Left lung (tissue), 10 donors: ENCODE data around the gene NRG3. TPM values are rescaled to one million over a fixed set of nuclear protein-coding genes. Genes with fewer than 3 reads are reported as not detected.

Experiments
- ATAC-seq: fragments of 200-7000 bp; cut with Tn5 transposase; one replicate; pipeline ENCODE4 v1.9.1; 2020; ENCODE audit warnings: moderate library complexity
- DNase-seq, 4 donors: peaks; one replicate each; pipeline ENCODE4 v3.0.0-alpha.2; 2013 to 2020
- H3K27ac ChIP-seq, 2 donors: fragments of 200-600 bp; sonication (generic) in 1 of 2; one replicate each; pipeline versions ENCODE4 v1.5.0 to v1.8.0; 2020 to 2021
- H3K27me3 ChIP-seq, 2 donors: fragments of 200-600 bp; sonication (generic) in 1 of 2; one replicate each; pipeline versions ENCODE4 v1.5.0 to v1.8.0; 2020 to 2021
- H3K36me3 ChIP-seq, 2 donors: fragments of 200-600 bp; sonication (generic) in 1 of 2; one replicate each; pipeline versions ENCODE4 v1.5.0 to v1.8.0; 2020 to 2021
- H3K4me1 ChIP-seq, 2 donors: fragments of 200-600 bp; one replicate each; pipeline ENCODE4 v1.8.0; 2021
- H3K4me3 ChIP-seq, 2 donors: fragments of 200-600 bp; sonication (generic) in 1 of 2; one replicate each; pipeline versions ENCODE4 v1.5.0 to v1.8.0; 2020 to 2021; ENCODE audit warnings: mild to moderate bottlenecking in 1 of 2
- H3K9me3 ChIP-seq, 2 donors: fragments of 200-600 bp; sonication (generic) in 1 of 2; one replicate each; pipeline versions ENCODE4 v1.5.0 to v1.8.0; 2020 to 2021
- intact Hi-C, 2 donors: fragments of 100-400 bp; cut with DNase I; formaldehyde crosslinking; loops; one replicate each; pipeline versions ENCODE4 v1.11.2 to v1.14.2; 2022
- polyA plus RNA-seq, 6 donors: library from polyadenylated mRNA; unstranded; fragments of 120-200 nt; gene quantifications; one replicate each; pipeline ENCODE4 v1.2.1, GENCODE V29; 2013; ENCODE audit not compliant: insufficient read length in 6 of 6
- total RNA-seq, 2 donors: library from RNA; stranded (reverse); fragmentation: NEBNext Ultra II Directional; extraction: Animal tissue kit (Norgen Biotek cat#: 25700); gene quantifications; one replicate each; pipeline ENCODE4 v1.2.1, GENCODE V29; 2021
- TF ChIP-seq, protein P1 (sequence below), 2 donors: fragments of 200-600 bp; sonication (generic) in 1 of 2; IDR thresholded peaks; one replicate each; pipeline versions ENCODE4 v1.5.0 to v1.8.0; 2021; ENCODE audit warnings: antibody characterized with exemption in 2 of 2
- donor health status: DM: no; HTN: yes; CAD: no.
- donor health status: DM: no; HTN: no; CAD: no.

Gene NRG3
- total and polyA plus RNA-seq, 8 donors, result 1.0 to 1.7 (median 1.1) TPM

DNA sequence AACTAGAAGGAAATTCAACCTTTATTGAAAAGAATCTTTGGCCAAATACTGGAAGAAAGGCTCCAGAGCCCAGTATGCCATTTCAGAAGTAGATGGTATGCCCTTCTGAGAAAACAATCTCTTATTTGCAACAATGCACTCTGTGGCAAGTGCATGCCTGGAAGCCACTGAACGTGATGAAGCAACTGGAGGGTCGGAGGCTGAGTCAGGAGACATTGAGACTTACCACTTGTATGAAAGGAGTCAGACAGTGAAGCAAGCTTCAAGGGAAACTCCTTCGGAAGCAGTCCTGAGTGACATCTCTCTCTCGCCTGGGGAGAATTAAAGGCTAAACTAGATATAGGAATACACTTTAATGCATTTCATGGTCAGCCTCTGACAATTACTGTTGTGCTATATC, 353.7 kb downstream of the NRG3 start:
- ATAC-seq, result no peak
- intact Hi-C loops, result no loop called here
- Histone ChIP-seq H3K36me3 (no peaks in the 10 kb centered on the region), H3K9me3 (peaks cover 0 to 3% of the 10 kb centered on the region in 2 donors), H3K27me3 (no peaks in the 10 kb centered on the region), H3K4me3 (no peak overlapping the region), H3K4me1 (no peaks in the 10 kb centered on the region), H3K27ac (no peak overlapping the region)
- TF ChIP-seq, protein P1, sequence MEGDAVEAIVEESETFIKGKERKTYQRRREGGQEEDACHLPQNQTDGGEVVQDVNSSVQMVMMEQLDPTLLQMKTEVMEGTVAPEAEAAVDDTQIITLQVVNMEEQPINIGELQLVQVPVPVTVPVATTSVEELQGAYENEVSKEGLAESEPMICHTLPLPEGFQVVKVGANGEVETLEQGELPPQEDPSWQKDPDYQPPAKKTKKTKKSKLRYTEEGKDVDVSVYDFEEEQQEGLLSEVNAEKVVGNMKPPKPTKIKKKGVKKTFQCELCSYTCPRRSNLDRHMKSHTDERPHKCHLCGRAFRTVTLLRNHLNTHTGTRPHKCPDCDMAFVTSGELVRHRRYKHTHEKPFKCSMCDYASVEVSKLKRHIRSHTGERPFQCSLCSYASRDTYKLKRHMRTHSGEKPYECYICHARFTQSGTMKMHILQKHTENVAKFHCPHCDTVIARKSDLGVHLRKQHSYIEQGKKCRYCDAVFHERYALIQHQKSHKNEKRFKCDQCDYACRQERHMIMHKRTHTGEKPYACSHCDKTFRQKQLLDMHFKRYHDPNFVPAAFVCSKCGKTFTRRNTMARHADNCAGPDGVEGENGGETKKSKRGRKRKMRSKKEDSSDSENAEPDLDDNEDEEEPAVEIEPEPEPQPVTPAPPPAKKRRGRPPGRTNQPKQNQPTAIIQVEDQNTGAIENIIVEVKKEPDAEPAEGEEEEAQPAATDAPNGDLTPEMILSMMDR (IDR thresholded peaks at IDR 0.05), result no peak
- no peak for DNase-seq

DNA sequence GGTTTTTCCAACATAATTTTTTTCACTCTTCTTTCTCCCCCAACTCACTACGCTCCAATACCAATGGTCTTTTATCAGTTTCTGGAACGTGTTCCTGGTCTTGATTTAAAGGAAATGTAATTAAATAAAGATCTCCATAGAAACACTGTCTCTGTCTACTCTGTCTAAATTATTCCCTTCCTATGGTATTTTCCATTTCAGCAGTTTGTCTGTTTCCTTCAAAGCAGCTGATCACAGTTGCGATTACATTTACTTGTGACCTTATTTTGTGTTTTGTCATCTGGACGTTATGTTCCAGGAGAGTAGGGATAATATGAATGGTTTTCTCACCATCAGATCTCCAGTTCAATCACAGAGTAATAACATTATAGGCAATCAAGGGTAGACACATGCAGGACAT, 359.2 kb downstream of the NRG3 start:
- Histone ChIP-seq H3K27ac (no peak overlapping the region), H3K9me3 (peaks cover 0 to 3% of the 10 kb centered on the region in 2 donors), H3K36me3 (no peaks in the 10 kb centered on the region), H3K27me3 (no peaks in the 10 kb centered on the region), H3K4me1 (no peaks in the 10 kb centered on the region), H3K4me3 (no peak overlapping the region)
- DNase-seq (no peak), ATAC-seq (no peak)
- intact Hi-C loops, result no loop called here
- TF ChIP-seq, protein P1 (IDR thresholded peaks at IDR 0.05), result no peak

DNA sequence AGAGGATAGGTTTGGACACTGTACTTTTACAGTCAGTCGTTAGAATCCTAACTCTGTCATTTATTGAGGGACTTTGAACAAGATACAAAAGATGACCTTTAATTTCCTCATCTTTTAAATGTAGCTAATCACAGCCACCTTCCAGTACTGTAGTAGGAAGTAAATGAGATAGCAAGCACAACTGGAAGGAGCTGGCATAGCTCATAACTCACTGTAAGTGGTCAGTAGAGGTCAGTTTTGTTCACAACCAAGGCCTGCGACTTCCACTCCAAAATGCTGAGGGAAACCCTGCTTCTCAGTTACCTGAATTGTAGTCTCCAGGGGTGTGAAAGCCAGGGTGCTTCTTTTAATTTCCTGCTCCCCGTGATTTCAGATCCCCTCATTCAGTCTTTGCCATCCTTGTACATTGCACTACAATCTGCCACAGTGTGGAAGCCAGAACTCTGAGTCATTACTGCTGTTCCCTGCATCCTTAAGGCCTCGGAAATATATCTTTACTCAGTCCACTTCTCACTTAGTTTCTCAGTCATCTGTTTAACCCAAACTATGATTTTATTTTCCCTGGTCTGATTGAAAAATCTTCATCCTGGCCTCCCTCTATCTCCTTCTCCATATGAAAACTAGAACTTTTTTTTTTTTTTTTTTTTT, 361.2 kb downstream of the NRG3 start:
- no peaks in the 10 kb centered on the region for H3K9me3 ChIP-seq
- DNase-seq (no peak), ATAC-seq (peak; percentile 58)
- no peaks in the 10 kb centered on the region for H3K4me1 ChIP-seq
- H3K36me3 ChIP-seq, result no peaks in the 10 kb centered on the region
- TF ChIP-seq, protein P1 (IDR thresholded peaks at IDR 0.05), result no peak
- no peaks in the 10 kb centered on the region for H3K27me3 ChIP-seq
- intact Hi-C loops, result no loop called here
- no peak overlapping the region for H3K4me3 ChIP-seq
- H3K27ac ChIP-seq, result no peak overlapping the region

DNA sequence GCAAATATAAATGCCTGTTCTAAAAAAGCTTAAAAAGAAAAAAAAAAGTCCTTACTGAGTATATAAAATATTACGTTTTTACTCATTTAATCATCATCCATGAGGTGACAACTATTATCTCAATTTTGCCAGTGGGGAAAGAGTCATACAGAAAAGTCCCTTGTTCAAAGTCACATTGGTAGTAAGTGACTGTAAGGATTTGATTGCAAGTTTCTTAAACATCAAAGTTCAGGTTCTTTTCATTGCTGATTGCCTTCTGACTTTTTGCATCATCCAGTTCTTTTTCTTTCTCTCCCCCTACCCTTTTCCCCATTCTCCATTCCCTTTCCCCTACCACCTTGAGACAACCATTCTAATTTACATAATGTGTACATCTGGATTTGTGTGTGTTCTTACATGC, 363.3 kb downstream of the NRG3 start:
- Histone ChIP-seq H3K27ac (no peak overlapping the region), H3K9me3 (no peaks in the 10 kb centered on the region), H3K4me3 (no peak overlapping the region), H3K4me1 (no peaks in the 10 kb centered on the region), H3K27me3 (no peaks in the 10 kb centered on the region), H3K36me3 (no peaks in the 10 kb centered on the region)
- no peak for DNase-seq
- ATAC-seq, result no peak
- intact Hi-C loops, result no loop called here
- TF ChIP-seq, protein P1 (IDR thresholded peaks at IDR 0.05), result no peak

DNA sequence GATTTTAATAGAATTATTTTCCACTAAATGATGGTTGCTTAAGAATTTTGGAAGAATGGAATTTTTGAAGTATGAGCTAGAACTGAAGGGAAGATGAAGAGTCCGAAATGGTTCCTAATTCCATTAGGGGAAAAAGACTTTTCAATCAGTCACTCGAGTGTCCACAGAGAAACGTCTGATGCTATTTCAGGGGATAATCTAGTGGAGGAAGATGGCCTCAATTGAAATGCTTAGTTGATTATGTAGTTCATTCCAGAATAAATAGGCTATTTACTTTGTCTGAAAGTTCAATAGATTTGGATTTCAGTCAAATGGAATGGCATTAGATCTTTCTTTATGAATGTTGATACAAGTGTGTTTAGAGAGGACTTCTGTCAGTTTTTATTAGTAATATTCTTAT, 365.4 kb downstream of the NRG3 start:
- Histone ChIP-seq H3K36me3 (no peaks in the 10 kb centered on the region), H3K4me3 (no peak overlapping the region), H3K27me3 (no peaks in the 10 kb centered on the region), H3K27ac (no peak overlapping the region), H3K9me3 (no peaks in the 10 kb centered on the region), H3K4me1 (no peaks in the 10 kb centered on the region)
- TF ChIP-seq, protein P1 (IDR thresholded peaks at IDR 0.05), result no peak
- intact Hi-C loops, result no loop called here
- DNase-seq (no peak), ATAC-seq (no peak)
